H1 (cell line): Measurements from ENCODE around the gene ADARB2. TPM values are rescaled to one million over a fixed set of nuclear protein-coding genes. Genes with fewer than 3 reads are reported as not detected.

Source experiments
- ATF2 ChIP-seq: IDR thresholded peaks from 2 replicates; pipeline ENCODE4 v1.6.1; 2012; ENCODE audit warnings: low read length, inconsistent platforms
- GABPA ChIP-seq: IDR thresholded peaks from 2 replicates; pipeline ENCODE4 v1.6.1; 2011; ENCODE audit warnings: mild to moderate bottlenecking, low read length, moderate library complexity, borderline replicate concordance; ENCODE audit not compliant: insufficient read depth
- POLR2AphosphoS5 ChIP-seq: IDR thresholded peaks from 2 replicates; pipeline ENCODE4 v1.6.1; 2011; ENCODE audit warnings: low read depth, low read length
- RAD21 ChIP-seq, 2 experiments: IDR thresholded peaks in 1 of 2; conservative IDR thresholded peaks in 1 of 2; 2 replicates each; pipeline ENCODE4 v1.6.1; 2011; ENCODE audit warnings: low read depth in 2 of 2, low read length in 2 of 2, improper control_type of control experiment in 1 of 2, inconsistent platforms in 1 of 2, mild to moderate bottlenecking in 1 of 2, moderate library complexity in 1 of 2
- polyA plus RNA-seq, 7 experiments: library from polyadenylated mRNA; depleted of rRNA in 3 of 7; stranded (reverse) in 5 of 7; unstranded in 2 of 7; fragments of >200 nt in 5 of 7; fragments of 200-250 nt in 2 of 7; gene quantifications; 1 replicate in 5 of 7; 2 replicates in 1 of 7; 4 replicates in 1 of 7; pipeline versions ENCODE4 v1.2.1 to v1.2.3, GENCODE V29; 2011 to 2013; ENCODE audit warnings: missing spikeins in 2 of 7, mixed read lengths in 2 of 7
- total RNA-seq: library from RNA; stranded (reverse); fragmentation: NEBNext Ultra II Directional; extraction: Animal tissue kit (Norgen Biotek cat#: 25700); gene quantifications from 2 replicates; pipeline ENCODE4 v1.2.1, GENCODE V29; 2021

ADARB2 gene
- total and polyA plus RNA-seq, 2 of the 8 experiments (the other 6 are each of a cell fraction or from before 2014, with no cell fraction given) = 2.2 to 2.8 TPM

DNA sequence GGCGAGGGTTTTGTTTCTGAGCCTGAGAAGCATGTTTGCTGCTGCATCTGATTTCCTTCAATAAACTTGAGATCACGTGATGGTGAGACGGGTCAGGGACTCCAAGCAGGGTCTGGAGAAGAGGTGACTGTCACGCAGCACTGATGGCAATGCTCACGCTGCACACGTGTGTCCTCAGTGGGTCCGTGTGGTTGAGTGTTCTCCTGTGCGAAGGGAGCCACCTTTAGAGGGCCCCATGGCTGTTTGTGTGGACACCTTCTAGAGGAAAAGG lies 580.8 kb downstream of the ADARB2 start (continued):
- TF ChIP-seq RAD21 (IDR thresholded peaks at IDR 0.05 in 1 of 2, conservative IDR thresholded peaks at IDR 0.05 in 1 of 2; ENCODE audit: low read depth in 2 of 2, low read length in 2 of 2) (no peak), ATF2 (no peak), GABPA (no peak), POLR2AphosphoS5 (no peak)
